ENCODE data around the gene TFAP2D.

The TFAP2D gene

GRCh38 chr6:50819904-50820868, 106.9 kb downstream of the TFAP2D start:
- DNase-seq, result no peak

GRCh38 chr6:50820869-50821264, 107.5 kb downstream of the TFAP2D start:
- no peak for DNase-seq

DNA sequence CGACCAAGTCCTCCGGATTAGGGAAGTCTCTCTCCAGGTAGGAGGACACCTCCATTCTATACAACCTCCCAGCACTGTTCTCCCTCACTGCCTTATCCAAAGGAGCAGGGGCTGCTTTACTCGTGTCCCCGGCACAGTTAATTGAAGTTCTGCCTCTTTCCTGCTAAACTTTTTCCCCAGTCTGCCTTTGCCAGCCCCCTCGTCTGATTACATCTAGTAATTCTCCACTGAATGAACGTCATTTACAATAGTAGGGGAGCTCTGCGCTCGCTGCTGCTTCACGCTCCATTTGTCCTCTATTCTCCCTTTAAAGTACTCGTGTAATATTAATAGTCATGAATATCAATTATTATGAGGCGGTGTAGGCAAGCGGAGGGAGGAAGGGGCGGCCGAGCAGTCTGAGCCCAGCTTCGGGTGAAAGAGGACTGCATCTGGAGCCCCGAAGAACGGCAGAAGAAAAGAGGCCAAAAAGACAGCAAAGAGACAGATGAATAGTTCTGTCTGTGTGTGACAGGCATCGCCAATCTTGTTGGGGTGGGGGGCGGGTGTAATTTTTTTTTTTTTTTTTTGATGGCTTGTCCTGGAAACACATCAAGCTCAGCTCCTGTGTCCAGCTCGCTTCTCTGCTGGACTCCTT, 108.2 kb downstream of the TFAP2D start:
- no peak for DNase-seq

- no peak for DNase-seq
Observed at GRCh38 chr6:50822078-50822476, 108.8 kb downstream of the TFAP2D start.
